ENCODE data around the gene RNF115. TPM values are rescaled to one million over a fixed set of nuclear protein-coding genes. Genes with fewer than 3 reads are reported as not detected.

The RNF115 gene
- total and polyA plus RNA-seq, 2 of the 4 experiments (the other 2 are of a cell fraction) = 13.5 to 22.9 TPM

- no TSS peak for BruUV-seq (replicated peaks)
- Histone ChIP-seq H2BK20ac (ENCODE audit: low read depth, low read length) (no peak overlapping the region), H3K4me2 (ENCODE audit: low read depth, low read length) (no peak overlapping the region), H3K79me1 (ENCODE audit: low read depth in 1 of 2, low read length in 2 of 2) (peaks cover 29 to 52% of the 10 kb centered on the region in 2 experiments), H4K8ac (ENCODE audit: low read depth in 2 of 2, low read length in 2 of 2) (no peak overlapping the region), H3K23ac (ENCODE audit: low read depth, low read length) (no peak overlapping the region), H2AK5ac (ENCODE audit: low read depth, low read length) (no peak overlapping the region), H3K18ac (ENCODE audit: low read depth, low read length) (no peak overlapping the region), H3K9me3 (ENCODE audit: control insufficient read depth, insufficient read depth, low read length) (no peaks in the 10 kb centered on the region), H4K91ac (ENCODE audit: insufficient read depth, low read depth, low read length) (no peak overlapping the region), H4K20me1 (ENCODE audit: insufficient read depth, low read length) (no peaks in the 10 kb centered on the region), H2BK15ac (ENCODE audit: low read depth, low read length) (no peak overlapping the region), H3K36me3 (ENCODE audit: control insufficient read depth, insufficient read depth, low read length) (peaks cover 11% of the 10 kb centered on the region), H3K4me3 (ENCODE audit: insufficient read depth, low read depth, low read length) (no peak overlapping the region), H3K56ac (ENCODE audit: extremely low read depth, insufficient read depth, low read length) (no peak overlapping the region), H3K4me1 (ENCODE audit: control insufficient read depth, insufficient read depth, low read length) (peaks cover 1% of the 10 kb centered on the region), H3K9ac (ENCODE audit: low read depth, low read length) (no peak overlapping the region), H4K5ac (ENCODE audit: low read depth, low read length) (no peak overlapping the region), H2AFZ (replicated peaks; ENCODE audit: low read length, poor library complexity) (no peak overlapping the region), H3K27me3 (ENCODE audit: control insufficient read depth, insufficient read depth, low read length) (no peaks in the 10 kb centered on the region), H3K9me1 (ENCODE audit: insufficient read depth, low read length) (0 out of 2 replicates have a peak, but pooled peaks cover 3% of the 10 kb centered on the region), H3K4ac (ENCODE audit: low read depth, low read length) (no peak overlapping the region), H3K14ac (replicated peaks; ENCODE audit: low read depth, low read length) (no peak overlapping the region), H2BK120ac (ENCODE audit: low read depth, low read length) (no peak overlapping the region), H3K27ac (ENCODE audit: insufficient read depth, low read length) (no peak overlapping the region), H2AK9ac (replicated peaks; ENCODE audit: low read depth, low read length, poor library complexity) (no peak overlapping the region), H2BK5ac (ENCODE audit: low read depth, low read length, poor library complexity, severe bottlenecking) (no peak overlapping the region)
- in situ Hi-C loops (cut with MboI; ENCODE audit: low sequenced_read_pairs) = no loop called here
- no peak for DNase-seq
- ATAC-seq (ENCODE audit: low read depth) = no peak
- intact Hi-C loops (cut with micrococcal nuclease) = no loop called here
- WGBS, 2 experiments (ENCODE audit: extremely low coverage in 2 of 2, insufficient read length in 1 of 2) = no CpG with 5 or more reads among the region's 1 CpG
- ChIA-PET POLR2A (ENCODE audit: unreplicated experiment) (no interaction called here), CTCF (interaction anchor here (0.6 to 2.4 kb wide), 4 partner anchors 10 to 204 kb away, joined by 4 to 7 read pairs (median 6); no protein-coding TSS in a partner anchor)
- TF ChIP-seq RCOR1 (IDR thresholded peaks at IDR 0.05; ENCODE audit: insufficient replicate concordance, low read length) (no peak), MAFK (IDR thresholded peaks at IDR 0.05; ENCODE audit: low read depth, low read length) (no peak), SMC3 (IDR thresholded peaks at IDR 0.05; ENCODE audit: low read depth, low read length) (no peak), CTCF (conservative IDR thresholded peaks at IDR 0.05; ENCODE audit: low read depth, low read length) (no peak), RAD21 (IDR thresholded peaks at IDR 0.05; ENCODE audit: low read length) (no peak), RFX5 (IDR thresholded peaks at IDR 0.05; ENCODE audit: low read depth, low read length) (no peak), USF2 (IDR thresholded peaks at IDR 0.05; ENCODE audit: low read depth, low read length) (no peak)
- dilution Hi-C loops (cut with HindIII; ENCODE audit: low sequenced_read_pairs, unreplicated experiment) = no loop called here
Measured at GRCh38 chr1:145773423-145773822, 50.5 kb downstream of the RNF115 start.

Measured in IMR-90 (cell line).